Measurements from ENCODE around the gene FNDC10.

FNDC10 gene

DNA sequence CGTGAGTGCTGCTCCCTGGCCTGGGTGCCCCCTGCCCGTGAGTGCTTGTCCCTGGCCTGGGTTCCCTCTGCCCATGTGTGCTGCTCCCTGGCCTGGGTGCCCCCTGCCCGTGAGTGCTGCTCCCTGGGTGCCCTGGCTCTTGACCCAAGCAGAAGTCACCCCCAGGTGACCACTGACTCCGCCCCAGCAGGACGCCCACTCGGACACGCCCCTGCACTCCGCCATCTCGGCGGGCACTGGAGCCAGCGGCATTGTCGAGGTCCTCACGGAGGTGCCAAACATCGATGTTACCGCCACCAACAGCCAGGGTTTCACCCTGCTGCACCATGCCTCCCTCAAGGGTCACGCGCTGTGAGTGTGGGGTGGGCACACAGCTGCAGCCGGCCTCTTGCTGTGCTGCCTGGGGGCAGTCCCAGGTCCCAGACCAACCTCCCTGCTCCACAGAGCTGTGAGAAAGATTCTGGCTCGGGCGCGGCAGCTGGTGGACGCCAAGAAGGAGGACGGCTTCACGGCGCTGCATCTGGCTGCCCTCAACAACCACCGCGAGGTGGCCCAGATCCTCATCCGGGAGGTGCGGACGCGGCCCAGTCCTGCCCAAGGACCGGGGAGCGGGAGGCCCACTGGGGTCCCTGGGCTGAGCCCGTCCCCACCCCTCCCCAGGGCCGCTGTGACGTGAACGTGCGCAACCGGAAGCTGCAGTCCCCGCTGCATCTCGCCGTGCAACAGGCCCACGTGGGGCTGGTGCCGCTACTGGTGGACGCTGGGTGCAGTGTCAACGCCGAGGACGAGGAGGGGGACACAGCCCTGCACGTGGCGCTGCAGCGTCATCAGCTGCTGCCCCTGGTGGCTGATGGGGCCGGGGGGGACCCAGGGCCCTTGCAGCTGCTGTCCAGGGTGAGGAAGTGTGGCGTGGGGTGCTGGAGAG, 28.2 kb upstream of the FNDC10 start:
- peak; percentile 40 for DNase-seq

DNA sequence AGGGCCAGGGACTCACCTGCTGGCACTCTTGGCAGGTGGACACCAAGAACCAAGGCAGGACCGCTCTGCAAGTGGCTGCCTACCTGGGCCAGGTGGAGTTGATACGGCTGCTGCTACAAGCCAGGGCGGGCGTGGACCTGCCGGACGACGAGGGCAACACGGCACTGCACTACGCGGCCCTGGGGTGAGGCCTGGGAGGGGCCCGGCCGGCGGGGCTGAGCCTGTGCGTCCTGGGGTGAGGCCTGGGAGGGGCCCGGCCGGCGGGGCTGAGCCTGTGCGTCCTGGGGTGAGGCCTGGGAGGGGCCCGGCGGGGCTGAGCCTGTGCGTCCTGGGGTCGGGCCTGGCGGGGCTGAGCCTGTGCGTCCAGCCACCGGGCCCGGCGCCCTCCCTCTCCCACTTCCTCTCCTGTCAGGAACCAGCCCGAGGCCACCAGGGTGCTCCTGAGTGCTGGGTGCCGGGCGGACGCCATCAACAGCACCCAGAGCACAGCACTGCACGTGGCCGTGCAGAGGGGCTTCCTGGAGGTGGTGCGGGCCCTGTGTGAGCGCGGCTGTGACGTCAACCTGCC, 27.4 kb upstream of the FNDC10 start:
- DNase-seq: peak; percentile 38

GRCh38 chr1:1626207-1627141, 26.5 kb upstream of the FNDC10 start:
- DNase-seq: no peak

DNA sequence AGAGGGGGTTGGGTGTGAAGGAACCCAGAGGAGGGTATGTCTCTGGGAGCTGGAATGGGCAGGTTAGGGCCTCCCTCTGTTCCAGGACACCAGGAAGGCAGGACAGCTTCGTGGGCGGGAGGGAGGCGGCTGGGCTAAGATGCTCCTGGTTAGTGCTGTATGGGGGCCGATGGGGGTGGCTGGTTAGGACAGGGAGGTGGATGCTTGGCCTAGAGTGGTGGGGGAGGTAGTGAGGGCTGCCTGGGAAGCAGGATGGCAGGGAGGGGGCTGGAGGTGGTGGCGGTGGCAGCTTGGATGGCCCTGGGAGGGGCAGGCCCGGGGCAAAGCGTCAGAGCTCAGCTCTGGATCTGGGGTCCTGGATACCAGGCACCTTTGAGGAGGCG, 25.9 kb upstream of the FNDC10 start:
- DNase-seq: peak; percentile 33

DNA sequence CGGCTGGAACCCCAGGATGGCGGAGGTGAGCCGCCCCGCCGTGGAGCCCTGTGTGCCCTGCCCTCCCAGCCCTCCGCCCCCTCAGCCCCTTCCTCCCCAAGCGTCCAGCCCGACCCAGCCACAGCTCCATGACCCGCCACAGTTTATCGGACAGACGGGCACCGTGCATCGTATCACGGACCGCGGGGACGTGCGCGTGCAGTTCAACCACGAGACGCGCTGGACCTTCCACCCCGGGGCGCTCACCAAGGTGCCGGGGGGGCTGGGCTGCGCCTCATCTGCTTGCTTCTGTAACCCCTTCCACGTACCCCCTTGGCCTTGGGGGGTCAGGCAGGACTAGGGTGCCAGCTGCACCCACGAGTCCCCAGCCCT, 25.5 kb upstream of the FNDC10 start:
- no peak for DNase-seq

GRCh38 chr1:1624443-1625403, 24.8 kb upstream of the FNDC10 start:
- DNase-seq: peak; percentile 60

- DNase-seq: no peak
Observed at GRCh38 chr1:1623631-1624442, 23.9 kb upstream of the FNDC10 start.

- peak; percentile 40 for DNase-seq
Observed at GRCh38 chr1:1623181-1623630, 23.3 kb upstream of the FNDC10 start.

GRCh38 chr1:1622788-1623094, 22.8 kb upstream of the FNDC10 start:
- peak; percentile 24 for DNase-seq

DNA sequence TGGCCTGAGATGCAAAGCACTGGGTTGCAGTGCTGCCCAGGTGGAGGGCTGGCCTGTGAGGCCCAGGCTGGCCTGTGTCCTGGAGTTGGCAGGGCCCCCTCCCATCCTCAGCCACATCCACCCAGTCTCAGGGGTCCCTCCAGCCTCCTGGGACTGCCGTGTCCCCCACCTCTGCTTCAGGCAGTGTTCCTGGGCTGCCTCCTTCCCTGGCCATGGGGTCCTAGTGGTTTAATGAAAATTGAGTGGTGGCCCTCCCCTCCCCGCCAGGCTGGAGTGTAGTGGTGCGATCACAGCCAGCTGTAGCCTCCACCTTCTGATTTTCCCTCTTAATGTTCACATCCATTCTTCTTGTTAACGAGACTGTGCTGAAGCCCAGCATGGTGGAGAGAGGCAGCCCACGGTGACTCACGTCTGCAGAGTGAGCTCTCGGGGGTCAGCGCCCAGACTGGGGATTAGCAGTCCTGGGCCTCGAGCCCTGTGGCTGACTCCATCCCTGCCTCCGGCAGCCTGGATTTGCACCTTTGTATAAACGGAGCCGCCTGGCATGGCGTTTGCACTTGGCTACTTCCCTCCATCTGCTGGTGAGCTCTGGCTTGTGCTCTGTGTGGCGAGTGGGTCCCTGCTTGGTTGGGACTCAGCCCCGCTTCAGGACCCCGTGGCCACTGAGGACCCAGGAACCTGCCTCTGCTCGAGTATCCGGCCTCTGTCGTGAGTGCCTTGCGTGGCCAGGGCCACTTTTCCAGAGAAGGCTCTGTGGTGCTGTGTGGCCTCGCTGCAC, 22.3 kb upstream of the FNDC10 start:
- DNase-seq: peak; percentile 28

- DNase-seq: peak; percentile 20
Observed at GRCh38 chr1:1621173-1622009, 21.5 kb upstream of the FNDC10 start.

GRCh38 chr1:1620433-1621139, 20.7 kb upstream of the FNDC10 start:
- DNase-seq: peak; percentile 30

DNA sequence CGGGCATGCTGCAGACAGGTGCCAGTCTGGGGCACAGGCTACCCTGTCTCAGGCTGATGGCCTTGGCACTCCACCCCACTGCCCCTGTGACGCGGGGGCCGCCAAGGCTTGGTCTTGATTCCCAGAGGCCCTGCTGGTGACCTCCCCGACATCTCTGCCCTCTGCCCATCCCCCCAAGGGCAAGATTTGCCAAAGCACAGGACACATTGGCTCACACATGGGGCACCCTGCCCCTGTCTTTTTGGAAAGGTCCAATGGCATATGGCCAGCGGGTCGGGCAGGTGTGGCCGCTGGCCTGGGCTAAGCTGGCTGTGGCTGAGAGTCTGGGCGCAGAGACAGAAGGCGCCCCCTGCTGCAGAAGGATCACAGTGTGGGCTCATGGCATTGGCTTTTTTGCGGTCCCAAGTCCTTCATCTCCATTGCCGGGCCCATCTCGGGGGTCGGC, 20.0 kb upstream of the FNDC10 start:
- DNase-seq: peak; percentile 35

- no peak for DNase-seq
Observed at GRCh38 chr1:1618396-1619068, 18.6 kb upstream of the FNDC10 start.

GRCh38 chr1:1617925-1618324, 18.0 kb upstream of the FNDC10 start:
- no peak for DNase-seq

DNA sequence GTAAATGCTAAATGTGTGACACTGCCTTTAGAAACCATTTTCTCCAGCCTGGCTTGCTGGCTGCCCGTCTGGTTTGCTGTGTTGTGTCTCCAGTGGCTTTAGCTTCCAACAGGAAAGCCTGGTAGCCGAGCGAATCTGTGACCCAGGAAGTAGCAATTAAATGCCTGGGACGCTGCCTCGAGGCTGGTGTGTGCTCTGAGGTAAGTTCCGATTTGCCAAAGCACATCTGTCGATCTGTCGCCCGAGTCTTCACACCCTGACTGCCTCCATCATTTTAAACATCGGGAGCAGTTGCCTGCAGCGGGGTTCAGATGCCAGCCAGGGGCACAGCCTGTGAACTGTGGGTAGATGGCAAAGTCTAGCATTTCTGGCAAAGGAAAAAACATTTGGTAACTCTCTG, 17.6 kb upstream of the FNDC10 start:
- DNase-seq: no peak

DNA sequence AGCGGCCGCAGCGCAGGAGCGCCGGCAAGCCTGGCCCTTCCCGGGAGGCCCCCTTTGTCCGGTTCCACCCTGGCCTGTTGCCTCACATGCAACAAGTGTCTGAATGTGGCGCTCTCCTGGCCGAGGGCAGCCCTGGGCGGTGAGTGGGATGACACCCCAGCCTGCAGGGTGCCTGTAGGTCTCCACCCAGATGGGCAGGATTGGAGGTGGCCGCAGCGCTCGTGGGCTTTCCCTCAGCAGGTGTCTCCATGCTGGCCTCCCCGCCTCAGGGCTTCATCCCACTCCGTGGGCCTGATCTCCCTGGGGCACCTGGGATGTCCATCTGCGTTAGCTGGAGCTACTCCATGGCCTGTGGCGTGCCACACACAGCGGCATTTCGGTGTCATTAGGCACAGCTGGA, 16.9 kb upstream of the FNDC10 start:
- DNase-seq: no peak
